EH (cell line): Measurements from ENCODE around the gene CCL14.
"Not testable (repeated sequence)": the region's sequence is repeated elsewhere in the genome, so short reads cannot be mapped to it uniquely, and the experiment has no call there.

Experiments used
- DNase-seq: peaks from one replicate; pipeline ENCODE4 v3.0.0-alpha.2; 2015; ENCODE audit warnings: low read depth

Gene CCL14

GRCh38 chr17:35986643-35987042 lies at the start of gene CCL14:
Gene CCL14, minus strand, starts transcription at chr17:35986729. Its CDS starts 80 bp downstream, at chr17:35986649.
- DNase-seq: no peak

DNA sequence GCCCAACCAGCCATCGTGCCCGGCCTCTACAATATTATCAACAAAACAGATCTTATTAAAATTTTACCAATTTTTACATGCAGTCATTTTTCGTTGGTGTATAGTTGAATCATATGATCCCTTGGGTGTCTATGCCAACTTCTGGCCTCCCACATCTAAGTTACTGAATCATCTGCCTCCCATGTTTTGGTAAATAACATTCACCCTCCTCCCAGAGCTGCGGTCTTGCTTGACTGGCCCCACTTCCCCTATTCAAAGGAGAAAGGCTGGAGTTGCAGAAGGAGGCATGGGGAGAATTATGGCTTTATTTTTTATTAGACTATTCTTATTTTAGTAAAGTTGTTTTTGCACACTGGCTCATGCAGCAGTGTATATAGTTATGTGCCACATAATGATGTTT lies 49.7 kb upstream of the CCL14 start:
- DNase-seq: no peak

DNA sequence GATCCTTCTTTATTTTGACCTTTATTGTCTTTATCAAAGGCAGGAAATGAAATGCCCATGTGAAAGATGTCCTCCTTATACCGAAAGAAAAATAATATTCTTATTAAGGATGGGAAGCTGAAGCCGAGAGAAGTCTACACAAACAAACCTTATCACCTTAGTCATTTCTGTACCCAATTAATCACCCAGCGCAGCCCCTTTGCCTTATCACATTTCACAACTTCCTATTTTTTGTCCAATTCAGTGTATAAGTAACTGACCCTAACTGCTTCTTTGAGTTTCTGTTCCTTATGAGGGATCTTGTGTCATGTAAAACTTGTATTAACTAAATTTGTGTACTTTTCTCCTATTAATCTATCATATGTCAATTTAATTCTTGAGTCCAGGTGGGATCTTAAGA lies 47.6 kb upstream of the CCL14 start:
- DNase-seq: no peak

DNA sequence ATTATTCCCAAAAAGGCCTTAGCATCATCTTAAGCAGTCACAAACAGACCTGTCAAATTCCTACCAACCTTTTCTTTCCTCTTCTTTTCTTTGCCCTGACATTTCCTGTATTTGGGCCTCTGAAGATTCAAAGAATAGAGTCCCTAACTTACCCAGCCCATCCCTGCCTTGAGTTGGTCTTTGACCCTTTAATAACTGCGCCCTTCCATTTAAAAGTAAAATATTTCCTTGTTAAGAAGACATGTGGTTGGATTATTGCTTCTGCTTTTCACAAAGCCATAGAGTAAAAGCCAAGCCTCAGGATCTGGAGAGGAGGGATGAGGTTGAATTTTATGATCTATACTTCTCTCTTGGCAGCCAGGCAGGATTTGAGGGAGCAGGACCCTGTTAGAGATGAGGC lies 44.4 kb upstream of the CCL14 start:
- no peak for DNase-seq

- DNase-seq: no peak
These were observed 41.2 kb upstream of the CCL14 start for GRCh38 chr17:36027761-36028160.

GRCh38 chr17:36024106-36024869 lies 37.8 kb upstream of the CCL14 start:
- no peak for DNase-seq

DNA sequence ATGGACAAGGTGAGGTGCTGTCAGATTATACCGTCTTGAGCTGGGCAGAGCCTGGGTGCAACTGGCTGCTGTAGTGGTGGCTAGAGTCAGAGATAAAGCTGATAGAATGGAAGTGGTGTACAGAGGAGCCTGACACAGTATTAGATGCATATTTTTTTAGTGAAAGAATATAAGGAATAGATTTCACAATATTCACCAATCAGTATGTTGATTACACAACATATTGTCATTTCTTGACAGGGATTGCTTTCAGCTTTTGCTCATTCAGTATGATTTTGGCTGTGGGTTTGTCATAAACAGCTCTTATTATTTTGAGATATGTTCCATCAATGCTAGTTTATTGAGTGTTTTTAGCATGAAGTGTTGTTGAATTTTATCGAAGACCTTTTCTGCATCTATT lies 32.9 kb upstream of the CCL14 start:
- DNase-seq: no peak

GRCh38 chr17:36017799-36018198 lies 31.3 kb upstream of the CCL14 start, which contains the start of gene CCL23:
Gene CCL23, minus strand, starts transcription at chr17:36017972. Its CDS starts 75 bp downstream, at chr17:36017897.
- DNase-seq: no peak

GRCh38 chr17:36016555-36016954 lies 30.0 kb upstream of the CCL14 start:
- no peak for DNase-seq

DNA sequence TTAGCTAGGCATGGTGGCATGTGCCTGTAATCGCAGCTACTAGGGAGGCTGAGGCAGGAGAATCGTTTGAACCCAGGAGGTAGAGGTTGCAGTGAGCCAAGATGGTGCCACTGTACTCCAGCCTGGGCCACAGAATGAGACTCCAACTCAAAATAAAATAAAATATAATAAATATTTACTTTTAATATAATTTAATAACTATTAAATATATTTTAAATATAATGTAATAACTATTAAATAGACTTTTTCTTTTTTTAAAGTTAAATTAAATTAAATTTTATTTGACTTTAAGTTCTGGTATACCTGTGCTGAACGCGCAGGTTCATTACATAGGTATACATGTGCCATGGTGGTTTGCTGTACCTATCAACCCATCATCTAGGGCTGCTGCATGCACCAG lies 29.4 kb upstream of the CCL14 start:
- not testable (repeated sequence) for DNase-seq

DNA sequence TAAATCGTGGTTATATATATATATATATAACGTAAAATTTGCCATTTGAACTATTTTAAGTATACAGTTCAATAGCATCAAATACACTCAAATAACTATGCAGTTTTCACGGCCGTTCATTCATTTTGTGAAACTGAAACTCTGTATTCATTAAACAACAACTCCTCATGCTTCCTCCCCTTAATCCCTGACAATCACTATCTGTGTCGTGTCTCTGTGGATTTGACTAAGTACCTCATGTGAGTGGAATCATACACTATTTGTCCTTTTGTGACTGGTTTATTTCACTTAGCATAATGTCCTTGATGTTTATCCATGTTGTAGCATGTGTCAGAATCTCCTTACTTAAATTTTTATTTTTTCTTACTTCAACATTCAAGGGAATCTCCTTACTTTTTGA lies 28.4 kb upstream of the CCL14 start:
- no peak for DNase-seq

DNA sequence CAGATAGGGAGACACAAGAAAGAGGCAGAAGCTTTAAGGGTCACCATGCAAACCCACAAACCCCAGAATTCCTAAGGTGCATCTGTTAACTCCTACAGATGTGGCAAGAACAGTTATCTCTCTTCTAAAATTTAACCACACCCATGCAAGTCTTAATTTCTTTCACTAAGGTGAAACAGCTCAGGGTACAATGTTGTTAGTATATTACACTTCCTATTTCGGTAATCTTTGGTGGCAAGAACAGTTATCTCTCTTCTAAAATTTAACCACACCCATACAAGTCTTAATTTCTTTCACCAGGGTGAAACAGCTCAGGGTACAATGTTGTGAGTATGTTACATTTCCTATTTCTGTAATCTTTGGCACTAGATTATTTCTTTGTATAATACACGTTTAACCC lies 24.7 kb upstream of the CCL14 start:
- DNase-seq: no peak

- DNase-seq: peak; percentile 32
These were observed 22.6 kb upstream of the CCL14 start for GRCh38 chr17:36008998-36009665.

GRCh38 chr17:36004594-36005108 lies 18.1 kb upstream of the CCL14 start:
- DNase-seq: no peak

DNA sequence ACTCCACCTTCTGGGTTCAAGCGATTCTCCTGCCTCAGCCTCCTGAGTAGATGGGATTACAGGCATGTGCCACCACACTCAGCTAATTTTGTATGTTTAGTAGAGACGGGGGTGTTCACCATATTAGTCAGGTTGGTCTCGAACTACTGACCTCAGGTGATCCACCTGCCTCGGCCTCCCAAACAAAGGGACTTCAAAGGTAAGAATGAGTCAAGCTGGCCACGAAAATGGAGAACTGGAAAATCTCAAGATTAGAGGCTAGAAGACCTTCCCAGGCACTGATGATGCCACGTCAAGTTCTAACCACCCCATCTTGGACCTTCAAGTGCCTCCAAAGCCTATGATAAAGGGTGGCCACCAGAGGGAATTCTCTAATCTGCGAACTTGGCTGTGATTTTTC lies 16.1 kb upstream of the CCL14 start:
- no peak for DNase-seq

DNA sequence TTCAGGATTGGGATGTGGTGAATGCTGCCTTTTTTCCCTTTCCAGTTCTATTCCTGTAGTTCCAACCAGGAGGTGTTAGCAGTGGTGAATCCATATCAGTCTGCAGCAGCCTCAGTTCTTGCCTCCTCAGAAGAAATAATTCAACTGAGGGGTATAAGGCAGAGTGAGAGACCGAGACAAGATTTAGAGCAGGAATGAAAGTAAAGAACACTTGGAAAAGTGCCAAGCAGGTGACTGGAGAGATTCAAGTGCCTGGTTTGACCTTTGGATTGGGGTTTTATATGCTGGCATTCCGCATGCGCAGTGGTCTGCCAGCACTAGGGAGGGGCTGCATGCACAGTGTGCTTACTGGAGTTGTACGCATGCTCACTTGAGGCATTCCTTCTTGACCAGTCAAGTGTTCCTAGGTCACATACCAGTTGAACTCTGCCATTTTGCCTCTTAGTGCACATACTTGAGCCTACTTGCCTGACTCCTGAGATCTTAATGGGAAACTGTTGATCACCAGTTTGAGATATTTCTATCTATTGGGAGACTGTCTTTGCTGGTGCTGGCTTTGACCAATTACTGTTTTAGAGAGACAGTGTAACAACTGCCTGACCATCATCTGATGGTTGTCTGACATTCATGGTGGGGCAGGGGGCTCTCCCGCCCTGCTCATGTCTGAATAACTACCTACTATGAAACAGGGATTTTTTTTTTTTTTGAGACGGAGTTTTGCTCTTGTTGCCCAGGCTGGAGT lies 15.5 kb upstream of the CCL14 start:
- no peak for DNase-seq

DNA sequence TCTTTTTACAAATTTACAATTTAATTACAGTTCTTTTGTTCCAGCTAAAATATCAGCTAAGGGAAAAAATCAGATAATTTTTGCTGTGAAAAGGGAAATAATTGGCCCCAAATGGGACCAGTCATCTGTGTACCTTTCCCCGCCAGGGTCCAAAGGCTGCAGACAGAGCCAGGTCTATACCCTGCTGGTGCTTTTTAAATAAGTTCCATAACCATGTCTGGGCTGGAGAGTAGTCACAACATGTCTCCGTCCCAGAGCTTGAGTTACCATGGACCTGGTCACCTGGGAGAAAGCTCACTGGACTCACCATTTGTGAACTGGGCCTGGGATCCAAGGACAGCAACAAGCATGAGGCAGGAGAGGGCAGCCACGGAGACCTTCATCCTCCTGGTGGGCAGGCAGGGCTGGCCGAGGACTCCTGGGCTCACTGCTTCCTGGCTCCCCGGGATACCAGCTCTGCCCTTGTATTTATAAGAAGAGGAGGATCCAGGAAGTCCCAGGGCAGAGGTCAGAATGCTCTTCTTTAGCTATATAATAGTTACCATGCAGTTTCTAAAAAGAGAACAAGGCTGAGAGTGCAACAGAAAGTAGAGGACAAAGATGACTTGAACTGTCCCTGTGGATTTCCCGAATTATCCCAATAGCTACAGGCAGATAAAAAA lies 14.7 kb upstream of the CCL14 start, which contains the start of gene CCL15:
TSS of gene CCL15 (minus strand) at position 444 of the 662 bp plus-strand sequence. CDS start at position 383, 61 bp downstream.
- DNase-seq: no peak

DNA sequence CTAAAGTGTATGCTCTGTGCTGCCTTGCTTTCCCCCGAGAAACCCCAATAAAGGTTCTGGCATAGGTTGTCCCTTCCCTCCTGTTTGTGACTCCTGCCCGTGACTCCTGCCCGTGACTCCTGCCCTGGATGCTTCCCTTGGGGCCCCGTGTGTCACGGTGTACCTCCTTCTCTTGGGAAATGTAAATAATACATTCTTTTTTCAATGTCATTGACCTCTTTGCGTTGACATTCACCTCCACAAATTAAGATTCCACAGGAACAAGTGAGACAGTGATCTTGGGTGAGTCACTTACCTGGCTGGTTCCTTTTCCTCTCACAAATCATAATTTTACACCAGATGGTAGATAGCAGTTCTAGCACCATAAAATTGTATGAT lies 14.2 kb upstream of the CCL14 start:
- no peak for DNase-seq

GRCh38 chr17:35998756-35999155 lies 12.2 kb upstream of the CCL14 start:
- no peak for DNase-seq

DNA sequence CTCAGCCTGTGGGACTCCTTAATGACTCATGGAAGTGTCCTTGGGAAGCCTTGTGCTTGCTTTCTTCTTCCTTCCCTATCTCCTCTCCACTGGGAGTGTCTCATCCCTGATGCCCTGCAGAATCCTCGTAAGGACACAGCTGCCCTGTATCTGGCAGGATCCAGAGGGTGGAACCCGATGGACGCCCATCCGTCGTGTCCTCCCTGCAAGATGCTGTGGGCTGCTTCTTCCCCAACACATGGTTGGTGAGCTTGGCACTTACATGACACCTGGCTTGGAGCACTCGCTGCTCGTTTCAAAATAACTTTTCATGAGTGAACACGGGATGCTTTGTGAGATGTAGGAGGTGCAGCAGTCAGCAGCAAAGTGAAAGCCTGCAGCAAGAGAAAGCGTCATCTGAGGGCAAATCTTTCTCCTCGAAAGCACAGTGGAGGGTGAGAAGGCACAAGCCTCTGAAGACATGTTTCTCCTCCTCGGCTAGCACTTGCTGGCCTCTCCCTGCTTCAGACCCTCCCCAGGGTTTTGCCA lies 11.6 kb upstream of the CCL14 start:
- no peak for DNase-seq

DNA sequence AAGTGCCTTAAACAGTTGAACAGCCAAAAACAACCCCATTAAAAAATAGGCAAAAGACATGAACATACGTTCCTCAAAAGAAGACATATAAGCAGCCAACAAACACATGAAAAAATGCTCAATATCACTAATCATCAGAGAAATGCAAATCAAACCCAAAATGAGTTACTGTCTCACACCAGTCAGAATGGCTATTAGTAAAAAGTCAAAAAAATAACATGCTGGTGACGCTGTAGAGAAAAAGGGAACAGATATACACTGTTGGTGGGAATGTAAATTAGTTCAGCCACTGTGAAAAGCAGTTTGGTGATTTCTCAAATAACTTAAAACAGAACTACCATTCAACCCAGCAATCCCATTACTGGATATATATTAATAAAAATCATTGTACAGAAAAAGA lies 8.8 kb upstream of the CCL14 start:
- not testable (repeated sequence) for DNase-seq

GRCh38 chr17:35991075-35991474 lies 4.5 kb upstream of the CCL14 start:
- DNase-seq: no peak
